Fibroblast of lung (primary cell): ENCODE measurements around the gene SNAP25.

Experiments
- CTCF ChIP-seq, 2 donors: IDR thresholded peaks in 1 of 2; conservative IDR thresholded peaks in 1 of 2; 1 replicate in 1 of 2; 2 replicates in 1 of 2; pipeline ENCODE4 v1.5.1; 2011 to 2012; ENCODE audit warnings: low read length in 2 of 2, control low read depth in 1 of 2, inconsistent platforms in 1 of 2, low read depth in 1 of 2, mild to moderate bottlenecking in 1 of 2
- EZH2 ChIP-seq: IDR thresholded peaks from 2 replicates; pipeline ENCODE4 v1.5.1; 2012; ENCODE audit warnings: low read length, control low read depth, mild to moderate bottlenecking; ENCODE audit errors: missing control alignments

GRCh38 chr20:10216146-10216791, 2.4 kb upstream of the SNAP25 start:
- TF ChIP-seq CTCF (conservative IDR thresholded peaks at IDR 0.05 in 1 of 2, IDR thresholded peaks at IDR 0.05 in 1 of 2; ENCODE audit: low read depth in 1 of 2, low read length in 2 of 2) (no peak), EZH2 (no peak)
